CD14-positive monocyte (primary cell): Measurements from ENCODE around the gene ICA1L. TPM values are rescaled to one million over a fixed set of nuclear protein-coding genes. Genes with fewer than 3 reads are reported as not detected.

Experiments used
- DNase-seq, 3 donors: peaks; one replicate each; pipeline ENCODE4 v3.0.0-alpha.2; 2011 to 2022
- H2AFZ ChIP-seq: 2 replicates; pipeline ENCODE4 v1.6.0; 2012; ENCODE audit warnings: mild to moderate bottlenecking, low read depth, low read length, inconsistent platforms; ENCODE audit not compliant: insufficient read depth, poor library complexity, severe bottlenecking
- H3K27ac ChIP-seq, 2 donors: 1 replicate in 1 of 2; 2 replicates in 1 of 2; pipeline ENCODE4 v1.5.1; 2012 to 2013; ENCODE audit warnings: low read length in 2 of 2, control low read depth in 1 of 2, inconsistent platforms in 1 of 2, low read depth in 1 of 2, mild to moderate bottlenecking in 1 of 2
- H3K27me3 ChIP-seq, 2 donors: one replicate each; pipeline versions ENCODE4 v1.6.0 to v1.6.1; 2011 to 2013; ENCODE audit warnings: low read length in 2 of 2; ENCODE audit not compliant: control insufficient read depth in 2 of 2, insufficient read depth in 2 of 2
- H3K36me3 ChIP-seq, 2 donors: replicated peaks in 1 of 2; 1 replicate in 1 of 2; 2 replicates in 1 of 2; pipeline versions ENCODE4 v1.5.1 to v1.6.1; 2012 to 2013; ENCODE audit warnings: low read length in 2 of 2, control low read depth in 1 of 2, inconsistent platforms in 1 of 2, mild to moderate bottlenecking in 1 of 2; ENCODE audit not compliant: insufficient read depth in 2 of 2, control insufficient read depth in 1 of 2
- H3K4me1 ChIP-seq, 2 donors: 1 replicate in 1 of 2; 2 replicates in 1 of 2; pipeline versions ENCODE4 v1.5.1 to v1.6.1; 2012 to 2013; ENCODE audit warnings: low read length in 2 of 2, control low read depth in 1 of 2, inconsistent platforms in 1 of 2, mild to moderate bottlenecking in 1 of 2, moderate library complexity in 1 of 2; ENCODE audit not compliant: insufficient read depth in 2 of 2, control insufficient read depth in 1 of 2
- H3K4me2 ChIP-seq: replicated peaks from 2 replicates; pipeline ENCODE3; 2012; ENCODE audit warnings: low read length, moderate library complexity, mild to moderate bottlenecking; ENCODE audit not compliant: poor library complexity, severe bottlenecking; ENCODE audit errors: extremely low read depth
- H3K4me3 ChIP-seq, 3 experiments: fragments of 200-600 bp in 1 of 3; sonication (generic) in 1 of 3; replicated peaks in 1 of 3; 1 replicate in 2 of 3; 2 replicates in 1 of 3; pipeline ENCODE4 v1.5.1; 2011 to 2013; ENCODE audit warnings: low read length in 3 of 3, mild to moderate bottlenecking in 3 of 3, control low read depth in 2 of 3, low read depth in 2 of 3, inconsistent platforms in 1 of 3, moderate library complexity in 1 of 3
- H3K79me2 ChIP-seq: 2 replicates; pipeline ENCODE4 v1.6.0; 2012; ENCODE audit warnings: mild to moderate bottlenecking, control low read depth, inconsistent platforms, low read length, moderate library complexity; ENCODE audit not compliant: insufficient read depth
- H3K9ac ChIP-seq: 2 replicates; pipeline ENCODE4 v1.6.0; 2017; ENCODE audit warnings: low read length, mild to moderate bottlenecking; ENCODE audit not compliant: insufficient read depth, poor library complexity, severe bottlenecking
- H3K9me3 ChIP-seq, 2 donors: replicated peaks in 1 of 2; 1 replicate in 1 of 2; 2 replicates in 1 of 2; pipeline versions ENCODE4 v1.5.1 to v1.6.1; 2012 to 2013; ENCODE audit warnings: low read length in 2 of 2, control low read depth in 1 of 2; ENCODE audit not compliant: control insufficient read depth in 1 of 2, insufficient read depth in 1 of 2
- H4K20me1 ChIP-seq: 2 replicates; pipeline ENCODE4 v1.6.0; 2012; ENCODE audit warnings: mild to moderate bottlenecking, low read length, control low read depth, moderate library complexity; ENCODE audit not compliant: insufficient read depth
- H3K27ac Mint-ChIP-seq, 7 donors: one replicate each; pipeline ENCODE4 v1.8.0; 2020; ENCODE audit warnings: mild to moderate bottlenecking in 7 of 7, mixed read lengths in 7 of 7, moderate library complexity in 6 of 7, inconsistent platforms in 2 of 7
- H3K27me3 Mint-ChIP-seq, 3 donors: one replicate each; pipeline ENCODE4 v1.8.0; 2021 to 2022; ENCODE audit warnings: low read depth in 3 of 3, mild to moderate bottlenecking in 3 of 3, mixed read lengths in 3 of 3, moderate library complexity in 3 of 3, inconsistent platforms in 1 of 3
- H3K36me3 Mint-ChIP-seq, 2 donors: one replicate each; pipeline ENCODE4 v1.8.0; 2020; ENCODE audit warnings: mixed read lengths in 2 of 2, inconsistent platforms in 1 of 2, mild to moderate bottlenecking in 1 of 2
- H3K4me1 Mint-ChIP-seq: one replicate; pipeline ENCODE4 v1.8.0; 2020; ENCODE audit warnings: mild to moderate bottlenecking, mixed read lengths
- H3K4me3 Mint-ChIP-seq, 2 donors: one replicate each; pipeline ENCODE4 v1.8.0; 2020; ENCODE audit warnings: mild to moderate bottlenecking in 2 of 2, mixed read lengths in 2 of 2, moderate library complexity in 1 of 2
- H3K9me3 Mint-ChIP-seq, 7 donors: one replicate each; pipeline ENCODE4 v1.8.0; 2020 to 2022; ENCODE audit warnings: mixed read lengths in 7 of 7, mild to moderate bottlenecking in 6 of 7, moderate library complexity in 6 of 7, inconsistent platforms in 2 of 7
- intact Hi-C, 2 donors: fragments of 100-400 bp; cut with micrococcal nuclease; formaldehyde crosslinking; loops; one replicate each; pipeline versions ENCODE4 v1.15.0 to v1.15.1; 2023
- polyA plus RNA-seq, 3 donors: library from polyadenylated mRNA; depleted of rRNA in 1 of 3; unstranded in 2 of 3; stranded (reverse) in 1 of 3; fragments of 300-500 nt in 2 of 3; fragments of >200 nt in 1 of 3; fragmentation: Illumina TruSeq in 2 of 3; gene quantifications; 1 replicate in 2 of 3; 2 replicates in 1 of 3; pipeline ENCODE4 v1.2.3, GENCODE V29; 2012 to 2021
- TF ChIP-seq, protein P1 (sequence below): fragments of 200-600 bp; IDR thresholded peaks from one replicate; pipeline ENCODE4 v1.8.0; 2022; ENCODE audit warnings: antibody characterized with exemption, mild to moderate bottlenecking

The ICA1L gene
- polyA plus RNA-seq, 3 donors, result 0.17 to 0.85 (median 0.57) TPM

DNA sequence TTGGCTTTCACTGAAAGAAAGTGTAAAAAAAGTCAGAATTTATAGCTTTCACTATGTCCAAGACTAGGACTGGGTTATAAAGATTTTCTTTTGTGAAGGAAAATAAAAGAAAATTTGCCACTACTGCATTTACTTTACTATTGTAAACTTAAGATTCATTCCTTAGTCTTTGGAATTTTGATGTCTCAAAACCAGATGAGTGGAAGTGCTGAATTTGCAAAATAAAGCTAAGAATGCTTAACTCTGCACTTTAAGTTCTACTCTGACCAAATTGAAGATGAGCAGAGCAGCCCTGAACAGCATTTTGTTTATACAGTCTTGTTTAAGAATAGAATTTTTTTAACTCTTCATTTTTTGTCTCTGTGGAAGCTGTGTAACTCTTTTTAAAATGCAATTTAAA, 102.4 kb downstream of the ICA1L start:
- Histone ChIP-seq H4K20me1 (no peaks in the 10 kb centered on the region), H3K9me3 (no peaks in the 10 kb centered on the region), H3K27ac (no peak overlapping the region), H3K4me1 (no peaks in the 10 kb centered on the region), H3K4me3 (no peak overlapping the region), H2AFZ (no peak overlapping the region), H3K4me2 (no peak overlapping the region), H3K36me3 (peaks cover 33 to 63% of the 10 kb centered on the region in 2 donors), H3K27me3 (no peaks in the 10 kb centered on the region), H3K9ac (no peak overlapping the region), H3K79me2 (no peaks in the 10 kb centered on the region)
- Mint-ChIP-seq H3K27me3 (no peaks in the 10 kb centered on the region), H3K36me3 (peaks cover 35 to 43% of the 10 kb centered on the region in 2 donors), H3K4me1 (no peaks in the 10 kb centered on the region), H3K9me3 (no peaks in the 10 kb centered on the region), H3K27ac (no peak overlapping the region), H3K4me3 (no peak overlapping the region)
- DNase-seq, result no peak
- intact Hi-C loops, result no loop called here
- TF ChIP-seq, protein P1, sequence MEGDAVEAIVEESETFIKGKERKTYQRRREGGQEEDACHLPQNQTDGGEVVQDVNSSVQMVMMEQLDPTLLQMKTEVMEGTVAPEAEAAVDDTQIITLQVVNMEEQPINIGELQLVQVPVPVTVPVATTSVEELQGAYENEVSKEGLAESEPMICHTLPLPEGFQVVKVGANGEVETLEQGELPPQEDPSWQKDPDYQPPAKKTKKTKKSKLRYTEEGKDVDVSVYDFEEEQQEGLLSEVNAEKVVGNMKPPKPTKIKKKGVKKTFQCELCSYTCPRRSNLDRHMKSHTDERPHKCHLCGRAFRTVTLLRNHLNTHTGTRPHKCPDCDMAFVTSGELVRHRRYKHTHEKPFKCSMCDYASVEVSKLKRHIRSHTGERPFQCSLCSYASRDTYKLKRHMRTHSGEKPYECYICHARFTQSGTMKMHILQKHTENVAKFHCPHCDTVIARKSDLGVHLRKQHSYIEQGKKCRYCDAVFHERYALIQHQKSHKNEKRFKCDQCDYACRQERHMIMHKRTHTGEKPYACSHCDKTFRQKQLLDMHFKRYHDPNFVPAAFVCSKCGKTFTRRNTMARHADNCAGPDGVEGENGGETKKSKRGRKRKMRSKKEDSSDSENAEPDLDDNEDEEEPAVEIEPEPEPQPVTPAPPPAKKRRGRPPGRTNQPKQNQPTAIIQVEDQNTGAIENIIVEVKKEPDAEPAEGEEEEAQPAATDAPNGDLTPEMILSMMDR, result no peak

DNA sequence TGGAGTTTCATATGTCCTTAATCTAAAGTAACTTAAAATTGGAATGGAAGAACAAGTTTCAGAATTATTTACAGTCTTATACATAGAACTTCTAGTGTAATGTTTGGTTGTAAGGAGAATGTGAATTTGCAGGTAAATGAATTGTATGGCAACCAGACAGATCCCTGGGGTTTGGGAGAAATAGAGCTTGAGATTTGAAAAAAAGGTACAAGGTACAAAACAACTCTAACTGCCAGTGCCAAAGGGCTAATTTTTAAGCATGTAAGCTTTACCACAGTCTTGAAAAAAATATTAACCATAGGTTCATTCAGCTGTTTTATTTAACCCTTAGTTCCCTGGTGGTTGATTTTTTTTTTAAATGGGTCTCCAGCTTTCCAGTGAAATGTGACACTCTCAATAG, 103.3 kb downstream of the ICA1L start:
- Mint-ChIP-seq H3K36me3 (peaks cover 33 to 46% of the 10 kb centered on the region in 2 donors), H3K4me3 (no peak overlapping the region), H3K27me3 (no peaks in the 10 kb centered on the region), H3K4me1 (peaks cover 6% of the 10 kb centered on the region), H3K27ac (no peak overlapping the region), H3K9me3 (no peaks in the 10 kb centered on the region)
- Histone ChIP-seq H3K27me3 (no peaks in the 10 kb centered on the region), H3K79me2 (no peaks in the 10 kb centered on the region), H2AFZ (no peak overlapping the region), H3K4me2 (no peak overlapping the region), H3K9me3 (no peaks in the 10 kb centered on the region), H3K4me3 (no peak overlapping the region), H3K36me3 (peaks cover 26 to 59% of the 10 kb centered on the region in 2 donors), H3K4me1 (no peaks in the 10 kb centered on the region), H3K27ac (no peak overlapping the region), H3K9ac (no peak overlapping the region), H4K20me1 (no peaks in the 10 kb centered on the region)
- intact Hi-C loops, result no loop called here
- no peak for DNase-seq
- TF ChIP-seq, protein P1, result no peak
